HG02943 (cell line): ENCODE measurements around the gene TPCN1.
A peak's percentile ranks its signal among the peaks of the same experiment; 100 is the strongest.

ENCODE experiments used
- ATAC-seq: cut with Tn5 transposase; IDR thresholded peaks from one replicate; pipeline ENCODE4 v1.9.1; 2021; ENCODE audit warnings: mild to moderate bottlenecking, low read depth, moderate library complexity; ENCODE audit not compliant: unreplicated experiment

Gene TPCN1

GRCh38 chr12:113222730-113223531 is 1.7 kb downstream of the TPCN1 start:
- ATAC-seq = no peak

GRCh38 chr12:113224955-113225354 is 3.7 kb downstream of the TPCN1 start:
- no peak for ATAC-seq

DNA sequence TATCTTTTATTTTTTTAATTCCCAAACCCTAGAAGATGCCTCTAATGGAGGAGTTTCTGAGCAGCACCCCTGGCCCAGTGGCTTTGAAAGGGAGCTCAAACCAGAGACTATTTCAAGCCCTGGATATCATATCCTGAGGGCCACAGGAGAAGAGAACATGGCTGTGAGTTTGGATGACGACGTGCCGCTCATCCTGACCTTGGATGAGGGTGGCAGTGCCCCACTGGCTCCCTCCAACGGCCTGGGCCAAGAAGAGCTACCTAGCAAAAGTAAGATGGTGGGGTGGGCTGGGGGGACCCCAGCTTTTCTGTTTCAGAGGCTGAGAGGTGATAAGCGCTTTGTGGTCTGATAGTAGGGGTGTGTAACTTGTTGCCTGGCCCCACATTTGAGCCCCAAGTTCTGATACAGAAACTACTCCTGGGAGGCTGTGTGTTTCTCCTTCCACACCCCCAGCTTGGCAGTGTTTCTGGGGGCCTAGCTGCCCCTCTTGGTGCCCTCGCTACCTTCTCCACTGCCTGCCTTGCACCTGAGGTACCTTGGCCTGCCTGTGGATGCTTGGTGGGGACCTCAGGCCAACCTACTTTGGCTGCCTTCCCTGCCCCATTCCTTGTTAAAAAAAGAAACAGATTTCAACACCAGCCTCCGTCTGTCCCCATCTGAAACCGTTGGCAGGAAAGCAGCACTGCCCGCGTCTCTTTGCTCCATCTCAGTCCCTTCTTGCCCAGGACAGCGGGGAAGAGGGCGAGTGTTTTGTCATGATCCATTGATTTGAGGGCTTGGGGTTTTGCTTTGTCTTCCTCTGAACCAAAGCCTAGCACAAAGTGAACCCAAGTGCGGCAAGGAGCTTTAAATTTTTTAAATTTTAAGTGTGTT is 5.7 kb downstream of the TPCN1 start:
- ATAC-seq = no peak

DNA sequence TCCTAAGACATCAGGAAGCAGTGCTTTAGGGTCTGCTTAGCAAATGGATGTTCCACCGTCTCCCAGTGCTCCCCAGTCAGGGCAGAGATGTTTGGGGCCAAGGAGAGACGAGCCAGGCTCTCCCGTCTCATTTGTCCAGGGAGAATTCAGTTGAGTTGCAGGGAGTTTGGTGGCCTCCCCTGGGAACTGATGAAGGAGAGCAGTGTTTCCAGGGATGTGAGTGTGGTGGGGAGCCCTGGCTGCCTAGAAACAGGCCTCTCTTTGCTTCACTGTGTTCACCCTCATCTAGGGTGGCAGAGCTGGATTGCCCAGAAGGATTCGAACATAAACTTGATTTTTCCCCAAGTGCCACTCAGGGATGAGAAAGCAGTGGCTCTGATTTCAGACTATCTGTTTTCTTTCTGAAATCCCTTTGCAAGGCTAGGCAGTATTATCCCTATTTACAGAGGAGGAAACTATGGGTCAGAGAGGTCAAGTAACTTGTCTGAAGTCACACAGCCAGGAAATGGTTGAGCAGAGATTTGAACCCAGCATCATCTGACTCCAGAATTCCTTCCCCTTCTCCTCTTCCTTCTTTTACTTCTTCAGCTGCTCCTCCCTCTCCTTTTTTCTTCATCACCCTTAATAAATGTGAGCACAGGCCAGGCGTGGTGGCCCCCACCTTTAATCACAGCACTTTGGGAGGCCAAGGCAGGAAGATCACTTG is 6.6 kb downstream of the TPCN1 start:
- no peak for ATAC-seq

- no peak for ATAC-seq
Observed at GRCh38 chr12:113228394-113229028, 7.2 kb downstream of the TPCN1 start.

GRCh38 chr12:113230315-113231234 is 9.3 kb downstream of the TPCN1 start:
- no peak for ATAC-seq

GRCh38 chr12:113231235-113232088 is 10.2 kb downstream of the TPCN1 start:
- ATAC-seq = no peak

- no peak for ATAC-seq
Observed at GRCh38 chr12:113232089-113232839, 11.0 kb downstream of the TPCN1 start.

- peak; percentile 71 for ATAC-seq
Observed at GRCh38 chr12:113232840-113233585, 11.7 kb downstream of the TPCN1 start.

DNA sequence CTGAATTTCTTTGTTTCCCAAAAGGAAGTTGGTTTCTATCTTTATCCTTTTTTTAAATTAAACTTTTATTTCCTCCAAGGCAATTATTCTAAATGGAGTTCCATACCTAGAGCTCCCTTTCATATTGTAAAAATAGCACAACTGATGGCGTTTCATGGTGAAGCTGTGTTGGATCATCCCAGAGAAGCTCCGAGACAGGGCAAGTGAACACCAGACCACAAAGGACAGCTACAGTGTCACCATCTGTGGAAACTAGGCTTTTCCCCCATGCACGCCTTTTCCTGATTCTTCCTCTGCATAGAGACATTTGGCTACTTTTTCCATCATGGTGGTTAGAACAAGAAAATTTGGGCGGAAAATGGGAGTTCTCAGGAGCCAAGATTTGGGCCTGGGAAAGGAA is 12.7 kb downstream of the TPCN1 start:
- no peak for ATAC-seq

DNA sequence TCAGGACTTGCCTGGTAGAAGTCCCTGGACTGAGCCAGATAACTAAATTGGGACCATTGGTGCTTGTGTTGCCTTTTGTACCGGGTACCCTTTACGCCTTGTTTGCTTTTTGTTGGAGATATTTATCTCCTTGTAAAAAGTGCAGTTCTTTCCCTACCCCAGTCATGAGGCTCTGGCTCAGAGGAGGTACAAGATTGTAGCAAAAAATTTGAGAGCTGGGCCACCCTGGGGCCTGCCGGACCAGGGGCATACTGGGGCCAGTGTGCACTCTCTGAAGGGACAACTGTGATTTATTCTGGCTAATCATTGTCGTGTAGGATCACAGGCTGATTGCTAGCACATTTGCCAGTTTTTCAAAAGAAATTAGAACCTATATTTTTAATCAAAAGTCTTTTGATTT is 13.2 kb downstream of the TPCN1 start:
- no peak for ATAC-seq

- no peak for ATAC-seq
Observed at GRCh38 chr12:113235976-113236375, 14.7 kb downstream of the TPCN1 start.

DNA sequence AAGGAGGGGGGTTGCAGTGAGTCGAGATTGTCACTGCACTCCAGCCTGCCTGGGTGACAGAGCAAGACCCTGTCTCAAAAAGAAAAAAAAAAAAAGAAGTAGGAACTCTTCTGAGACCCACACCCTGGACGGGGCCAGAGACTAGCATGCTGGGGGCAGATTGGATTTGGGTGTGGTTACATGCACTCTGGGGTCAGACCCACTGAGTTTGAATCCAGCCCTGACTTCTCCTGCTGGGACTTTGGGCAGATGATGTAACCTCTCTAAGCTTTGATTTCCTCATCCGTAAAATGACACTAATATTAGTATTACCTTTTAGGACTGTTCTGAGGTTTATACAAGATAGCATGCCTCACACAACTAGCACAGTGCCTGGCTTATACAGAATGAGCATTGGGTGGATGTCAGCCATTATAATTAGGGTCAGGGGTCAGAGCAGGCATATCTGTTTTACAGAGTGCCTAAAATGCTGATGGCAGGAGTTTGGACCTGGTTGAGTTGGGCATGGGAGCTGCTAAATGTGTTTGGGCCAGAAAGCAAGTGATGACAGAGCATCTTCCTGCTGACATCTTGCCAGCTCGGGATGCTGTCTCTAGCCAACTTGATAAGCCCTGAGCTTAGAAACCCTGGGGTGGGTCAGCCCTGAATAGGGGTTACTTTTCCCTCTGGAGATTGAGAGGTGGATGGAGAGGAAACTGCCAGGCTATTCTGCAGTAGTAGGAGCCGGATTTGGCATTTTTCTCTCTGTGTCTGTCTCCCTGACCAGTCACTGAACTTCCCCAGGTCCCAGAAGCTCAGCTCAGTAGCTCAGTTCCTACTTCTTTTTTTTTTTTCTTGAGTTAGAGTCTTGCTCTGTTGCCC is 15.5 kb downstream of the TPCN1 start:
- ATAC-seq = no peak

DNA sequence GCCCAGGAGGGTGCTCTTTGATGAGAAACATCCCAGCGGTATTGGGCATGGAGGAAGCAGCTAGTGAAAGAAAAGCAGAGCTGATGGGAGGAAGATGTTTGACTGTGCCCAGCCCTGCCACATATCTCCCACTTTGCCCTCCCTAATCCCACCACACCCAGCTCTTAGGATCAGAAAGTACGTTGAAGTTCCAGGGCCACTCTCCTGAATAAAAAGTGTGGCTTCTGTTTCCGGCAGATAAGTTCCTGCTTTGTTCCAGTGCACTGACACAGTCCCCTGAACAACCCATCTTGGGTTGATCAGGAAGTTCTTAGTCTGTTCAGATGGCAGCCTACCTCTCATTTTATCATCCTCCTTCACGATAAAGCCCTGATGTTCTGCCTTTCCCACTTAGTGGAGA is 16.5 kb downstream of the TPCN1 start:
- no peak for ATAC-seq

- no peak for ATAC-seq
Observed at GRCh38 chr12:113238309-113238708, 17.0 kb downstream of the TPCN1 start.

DNA sequence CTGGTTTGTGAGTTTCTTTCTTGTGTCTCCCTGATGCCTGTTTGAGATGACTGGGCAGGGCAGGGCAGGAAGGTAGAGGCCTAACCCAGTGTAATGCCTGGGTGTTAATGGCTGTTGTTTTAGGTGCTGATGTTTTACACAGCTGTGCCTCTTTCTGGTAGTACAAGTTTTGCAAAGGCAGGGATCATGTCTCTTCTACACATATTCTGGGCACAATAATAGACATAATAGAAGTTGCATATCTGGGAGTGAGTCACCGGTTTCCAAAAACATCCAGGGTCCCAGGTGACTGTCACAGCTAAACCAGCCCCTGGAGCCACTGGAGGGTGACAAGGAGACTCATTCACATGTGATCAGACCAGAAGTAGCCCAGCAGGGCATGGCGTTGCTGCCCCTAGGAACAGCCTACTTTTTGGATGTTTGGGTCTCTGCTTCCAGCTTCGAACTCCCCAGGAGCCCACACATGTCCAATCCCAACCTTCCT is 18.1 kb downstream of the TPCN1 start:
- no peak for ATAC-seq
